Hematopoietic multipotent progenitor cell treated with erythropoietin and hydrocortisone succinate and interleukin-3 and kit ligand, for 4 days (in vitro differentiated cells): Measurements from ENCODE around the gene CFAP91.
"Not testable (repeated sequence)": the region's sequence is repeated elsewhere in the genome, so short reads cannot be mapped to it uniquely, and the experiment has no call there.

Source experiments
- DNase-seq: peaks from one replicate; pipeline ENCODE4 v3.0.0-alpha.2; 2015

Gene CFAP91

GRCh38 chr3:119678209-119678608 is 24.6 kb upstream of the CFAP91 start:
- DNase-seq: not testable (repeated sequence)

GRCh38 chr3:119679874-119680273 is 22.9 kb upstream of the CFAP91 start:
- peak; percentile 57 for DNase-seq

GRCh38 chr3:119681279-119681678 is 21.5 kb upstream of the CFAP91 start:
- DNase-seq: peak; percentile 63

- DNase-seq: no peak
Measured at GRCh38 chr3:119683421-119683820, 19.4 kb upstream of the CFAP91 start.

GRCh38 chr3:119690043-119690656 is 12.7 kb upstream of the CFAP91 start:
- DNase-seq: peak; percentile 57

- DNase-seq: peak; percentile 52
Measured at GRCh38 chr3:119695480-119695879, 7.3 kb upstream of the CFAP91 start.

GRCh38 chr3:119697394-119697793 is 5.4 kb upstream of the CFAP91 start:
- DNase-seq: no peak

GRCh38 chr3:119700269-119700919 is 2.4 kb upstream of the CFAP91 start:
- DNase-seq: peak; percentile 17

- no peak for DNase-seq
Measured at GRCh38 chr3:119700920-119701734, 1.7 kb upstream of the CFAP91 start.

GRCh38 chr3:119703820-119704531 is 1.2 kb downstream of the CFAP91 start:
- no peak for DNase-seq

- DNase-seq: no peak
Measured at GRCh38 chr3:119715105-119715504, 12.3 kb downstream of the CFAP91 start.

- DNase-seq: no peak
Measured at GRCh38 chr3:119716998-119717397, 14.2 kb downstream of the CFAP91 start.

- no peak for DNase-seq
Measured at GRCh38 chr3:119717520-119717919, 14.7 kb downstream of the CFAP91 start.

GRCh38 chr3:119723022-119723421 is 20.2 kb downstream of the CFAP91 start:
- DNase-seq: peak; percentile 15

- no peak for DNase-seq
Measured at GRCh38 chr3:119726909-119727308, 24.1 kb downstream of the CFAP91 start.

- no peak for DNase-seq
Measured at GRCh38 chr3:119729996-119730395, 27.2 kb downstream of the CFAP91 start.

- DNase-seq: no peak
Measured at GRCh38 chr3:119731560-119732343, 28.9 kb downstream of the CFAP91 start.

GRCh38 chr3:119733812-119734211 is 31.0 kb downstream of the CFAP91 start:
- DNase-seq: no peak

- DNase-seq: no peak
Measured at GRCh38 chr3:119738741-119739140, 35.9 kb downstream of the CFAP91 start.

GRCh38 chr3:119741657-119742590 is 39.1 kb downstream of the CFAP91 start:
- DNase-seq: peak; percentile 1

GRCh38 chr3:119743921-119744320 is 41.1 kb downstream of the CFAP91 start:
- no peak for DNase-seq
